Thymus (tissue), 11 donors: ENCODE data around the gene COL19A1. TPM values are rescaled to one million over a fixed set of nuclear protein-coding genes. Genes with fewer than 3 reads are reported as not detected.

ENCODE experiments used
- DNase-seq, 9 donors: peaks; one replicate each; pipeline ENCODE4 v3.0.0-alpha.2; 2013; ENCODE audit warnings: low spot score in 9 of 9, low read depth in 6 of 9, missing footprints in 1 of 9
- H3K27ac ChIP-seq, 2 donors: one replicate each; pipeline ENCODE4 v1.5.1; 2013; ENCODE audit warnings: control low read depth in 1 of 2, low read depth in 1 of 2, low read length in 1 of 2, mild to moderate bottlenecking in 1 of 2, moderate library complexity in 1 of 2
- H3K27me3 ChIP-seq, 2 donors: one replicate each; pipeline ENCODE4 v1.5.1; 2013; ENCODE audit warnings: low read length in 1 of 2; ENCODE audit not compliant: control insufficient read depth in 2 of 2, insufficient read depth in 1 of 2
- H3K36me3 ChIP-seq, 2 donors: one replicate each; pipeline ENCODE4 v1.5.1; 2013; ENCODE audit warnings: low read length in 1 of 2, mild to moderate bottlenecking in 1 of 2, moderate library complexity in 1 of 2; ENCODE audit not compliant: control insufficient read depth in 2 of 2, insufficient read depth in 2 of 2
- H3K4me1 ChIP-seq, 2 donors: one replicate each; pipeline ENCODE4 v1.5.1; 2013; ENCODE audit warnings: low read length in 2 of 2; ENCODE audit not compliant: control insufficient read depth in 2 of 2, insufficient read depth in 2 of 2
- H3K4me3 ChIP-seq, 2 donors: one replicate each; pipeline ENCODE4 v1.5.1; 2013; ENCODE audit warnings: low read length in 2 of 2, control low read depth in 1 of 2, mild to moderate bottlenecking in 1 of 2
- H3K9me3 ChIP-seq, 2 donors: one replicate each; pipeline ENCODE4 v1.5.1; 2013; ENCODE audit warnings: low read length in 1 of 2, mild to moderate bottlenecking in 1 of 2; ENCODE audit not compliant: control insufficient read depth in 2 of 2, insufficient read depth in 1 of 2
- WGBS: extraction: QIAGEN DNeasy Blood & Tissue Kit; methylation state at CpG from one replicate; pipeline ENCODE4 v1.1.7; 2013; 5-methylcytosine and 5-hydroxymethylcytosine counted together
- polyA plus RNA-seq: library from polyadenylated mRNA; stranded (reverse); fragments of 200-250 nt; gene quantifications from one replicate; pipeline ENCODE4 v1.2.3, GENCODE V29; 2013
- total RNA-seq: library from RNA; stranded (reverse); fragments of 120-200 nt; gene quantifications from one replicate; pipeline ENCODE4 v1.2.4, GENCODE V29; 2013
- donor health status: healthy.

Gene COL19A1
- total and polyA plus RNA-seq, 2 donors, result 0.34 to 8.7 TPM

- Histone ChIP-seq H3K36me3 (no peaks in the 10 kb centered on the region), H3K9me3 (no peaks in the 10 kb centered on the region), H3K27ac (no peak overlapping the region), H3K4me1 (no peaks in the 10 kb centered on the region), H3K4me3 (no peak overlapping the region), H3K27me3 (no peaks in the 10 kb centered on the region)
- WGBS, result 89% methylated on average over 3 of the region's 3 CpGs
- DNase-seq, result no peak
These were observed 212.9 kb downstream of the COL19A1 start for GRCh38 chr6:70079241-70079640.

- DNase-seq, result no peak
- no peaks in the 10 kb centered on the region for H3K4me1 ChIP-seq
- H3K36me3 ChIP-seq, result no peaks in the 10 kb centered on the region
- H3K9me3 ChIP-seq, result no peaks in the 10 kb centered on the region
- WGBS, result 92% methylated on average over 4 of the region's 4 CpGs
- H3K4me3 ChIP-seq, result no peak overlapping the region
- H3K27me3 ChIP-seq, result no peaks in the 10 kb centered on the region
- no peak overlapping the region for H3K27ac ChIP-seq
These were observed 214.2 kb downstream of the COL19A1 start for GRCh38 chr6:70080443-70081070.

GRCh38 chr6:70082830-70083229, 216.5 kb downstream of the COL19A1 start:
- no peaks in the 10 kb centered on the region for H3K4me1 ChIP-seq
- H3K36me3 ChIP-seq, result no peaks in the 10 kb centered on the region
- no peaks in the 10 kb centered on the region for H3K9me3 ChIP-seq
- WGBS, result 98% methylated on average over 7 of the region's 7 CpGs
- no peak overlapping the region for H3K4me3 ChIP-seq
- DNase-seq, result no peak
- no peak overlapping the region for H3K27ac ChIP-seq
- no peaks in the 10 kb centered on the region for H3K27me3 ChIP-seq

DNA sequence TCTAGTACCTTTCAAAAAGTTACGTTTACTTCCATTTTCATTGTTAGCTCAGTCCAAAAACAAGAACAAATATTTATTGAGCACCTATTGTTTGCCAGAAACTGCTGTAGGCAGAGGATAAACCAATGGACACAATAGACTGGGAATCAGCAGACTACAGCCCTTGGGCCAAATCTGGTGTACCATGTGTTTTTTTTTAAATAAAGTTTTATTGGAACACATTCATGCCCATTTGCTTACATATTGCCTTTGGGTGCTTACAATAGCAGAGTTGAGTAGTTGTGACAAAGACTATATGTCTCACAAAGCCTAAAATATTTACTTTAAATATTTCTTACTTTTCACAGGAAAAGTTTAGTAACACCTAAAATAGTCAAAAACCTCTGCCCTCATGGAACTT, 220.4 kb downstream of the COL19A1 start:
- no peaks in the 10 kb centered on the region for H3K9me3 ChIP-seq
- no peaks in the 10 kb centered on the region for H3K36me3 ChIP-seq
- no peaks in the 10 kb centered on the region for H3K4me1 ChIP-seq
- 93% methylated on average over 1 of the region's 1 CpG for WGBS
- no peaks in the 10 kb centered on the region for H3K27me3 ChIP-seq
- no peak overlapping the region for H3K4me3 ChIP-seq
- H3K27ac ChIP-seq, result no peak overlapping the region
- no peak for DNase-seq

GRCh38 chr6:70094156-70094555, 227.8 kb downstream of the COL19A1 start:
- 94% methylated on average over 1 of the region's 1 CpG for WGBS
- H3K27ac ChIP-seq, result no peak overlapping the region
- H3K27me3 ChIP-seq, result no peaks in the 10 kb centered on the region
- no peak overlapping the region for H3K4me3 ChIP-seq
- H3K36me3 ChIP-seq, result no peaks in the 10 kb centered on the region
- H3K4me1 ChIP-seq, result no peaks in the 10 kb centered on the region
- no peaks in the 10 kb centered on the region for H3K9me3 ChIP-seq
- DNase-seq, result no peak

- H3K4me1 ChIP-seq, result no peaks in the 10 kb centered on the region
- H3K27ac ChIP-seq, result no peak overlapping the region
- H3K36me3 ChIP-seq, result no peaks in the 10 kb centered on the region
- no peaks in the 10 kb centered on the region for H3K27me3 ChIP-seq
- 94% methylated on average over 3 of the region's 3 CpGs for WGBS
- H3K9me3 ChIP-seq, result no peaks in the 10 kb centered on the region
- DNase-seq, result no peak
- H3K4me3 ChIP-seq, result no peak overlapping the region
These were observed 233.4 kb downstream of the COL19A1 start for GRCh38 chr6:70099732-70100131.

- no peaks in the 10 kb centered on the region for H3K27me3 ChIP-seq
- H3K36me3 ChIP-seq, result no peaks in the 10 kb centered on the region
- 92% methylated on average over 1 of the region's 1 CpG for whole genome bisulfite sequencing
- no peaks in the 10 kb centered on the region for H3K9me3 ChIP-seq
- H3K4me1 ChIP-seq, result no peaks in the 10 kb centered on the region
- no peak overlapping the region for H3K4me3 ChIP-seq
- no peak for DNase-seq
- no peak overlapping the region for H3K27ac ChIP-seq
These were observed 237.4 kb downstream of the COL19A1 start for GRCh38 chr6:70103798-70104197.

DNA sequence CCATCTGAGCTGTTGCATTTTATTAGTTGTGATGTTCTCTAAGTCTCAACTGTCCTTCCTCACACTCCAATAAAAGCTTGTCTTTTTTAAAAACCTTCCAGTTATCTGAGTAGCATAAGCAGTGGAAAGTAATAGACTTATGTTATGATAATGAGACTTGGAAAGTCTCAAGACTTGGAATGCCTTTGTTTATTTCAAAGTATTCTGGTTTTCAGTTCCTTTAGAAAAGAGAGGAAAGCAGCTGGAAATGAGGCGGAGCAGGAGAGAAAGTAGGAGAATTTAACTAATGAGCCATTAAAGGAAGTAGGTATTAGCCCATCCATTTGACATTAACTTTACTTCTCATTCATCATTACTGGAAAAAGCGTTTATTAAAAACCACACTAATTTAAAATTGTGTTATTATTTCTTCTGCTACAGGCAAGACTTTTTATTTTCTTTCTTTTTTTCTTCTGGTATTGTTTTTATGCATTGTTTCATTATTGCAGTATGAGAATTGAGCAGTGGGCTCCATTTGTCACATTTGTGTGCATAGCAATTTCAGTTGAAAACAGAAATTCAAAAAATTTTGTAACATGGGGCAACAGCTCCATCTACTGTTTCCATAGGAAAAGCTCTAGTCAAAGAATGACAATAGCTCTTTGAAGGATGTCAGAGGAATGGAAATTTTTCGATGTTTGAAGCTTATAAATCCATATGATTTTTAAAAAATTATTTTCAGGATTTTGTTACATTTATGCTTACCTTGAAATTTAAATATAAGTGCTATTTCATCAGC, 241.7 kb downstream of the COL19A1 start:
- Histone ChIP-seq H3K9me3 (no peaks in the 10 kb centered on the region), H3K36me3 (no peaks in the 10 kb centered on the region), H3K27me3 (no peaks in the 10 kb centered on the region), H3K27ac (no peak overlapping the region), H3K4me3 (no peak overlapping the region), H3K4me1 (no peaks in the 10 kb centered on the region)
- DNase-seq, result peak in 5 of 9 donors; percentile 4 to 43 (median 14)
- WGBS, result 61% methylated on average over 3 of the region's 3 CpGs

- no peaks in the 10 kb centered on the region for H3K36me3 ChIP-seq
- WGBS, result 86% methylated on average over 2 of the region's 2 CpGs
- DNase-seq, result no peak
- H3K4me3 ChIP-seq, result no peak overlapping the region
- H3K4me1 ChIP-seq, result no peaks in the 10 kb centered on the region
- no peaks in the 10 kb centered on the region for H3K9me3 ChIP-seq
- no peaks in the 10 kb centered on the region for H3K27me3 ChIP-seq
- H3K27ac ChIP-seq, result no peak overlapping the region
These were observed 244.0 kb downstream of the COL19A1 start for GRCh38 chr6:70110126-70111022.
